SK-MEL-5 (cell line): Measurements from ENCODE around the gene KLHDC8A. TPM values are rescaled to one million over a fixed set of nuclear protein-coding genes. Genes with fewer than 3 reads are reported as not detected.

ENCODE experiments used
- DNase-seq: peaks from one replicate; pipeline ENCODE4 v3.0.0-alpha.2; 2016; ENCODE audit warnings: low read depth, low spot score
- in situ Hi-C: cut with HindIII; loops from 2 replicates; pipeline ENCODE4 v1.10.0; 2016; ENCODE audit warnings: low sequenced_read_pairs, high pct_unique_total_duplicates, low pct_unique_long_range_greater_than_20kb
- small RNA-seq, 2 experiments: library from RNA; depleted of rRNA; stranded (forward); fragments of <200 nt; gene quantifications; one replicate each; pipeline ENCODE3, GENCODE V24; 2014
- total RNA-seq: library from RNA; depleted of rRNA; stranded (reverse); fragments of >200 nt; shearing (Covaris generic); gene quantifications from 2 replicates; pipeline ENCODE4 v1.2.3, GENCODE V29; 2014; rRNA removed

Gene KLHDC8A
- total RNA-seq, 1 experiment from 2014 or later, result 0.85 TPM

GRCh38 chr1:205294175-205294917 lies 62.4 kb downstream of the KLHDC8A start:
- in situ Hi-C loops, result no loop called here
- DNase-seq, result peak; percentile 29

DNA sequence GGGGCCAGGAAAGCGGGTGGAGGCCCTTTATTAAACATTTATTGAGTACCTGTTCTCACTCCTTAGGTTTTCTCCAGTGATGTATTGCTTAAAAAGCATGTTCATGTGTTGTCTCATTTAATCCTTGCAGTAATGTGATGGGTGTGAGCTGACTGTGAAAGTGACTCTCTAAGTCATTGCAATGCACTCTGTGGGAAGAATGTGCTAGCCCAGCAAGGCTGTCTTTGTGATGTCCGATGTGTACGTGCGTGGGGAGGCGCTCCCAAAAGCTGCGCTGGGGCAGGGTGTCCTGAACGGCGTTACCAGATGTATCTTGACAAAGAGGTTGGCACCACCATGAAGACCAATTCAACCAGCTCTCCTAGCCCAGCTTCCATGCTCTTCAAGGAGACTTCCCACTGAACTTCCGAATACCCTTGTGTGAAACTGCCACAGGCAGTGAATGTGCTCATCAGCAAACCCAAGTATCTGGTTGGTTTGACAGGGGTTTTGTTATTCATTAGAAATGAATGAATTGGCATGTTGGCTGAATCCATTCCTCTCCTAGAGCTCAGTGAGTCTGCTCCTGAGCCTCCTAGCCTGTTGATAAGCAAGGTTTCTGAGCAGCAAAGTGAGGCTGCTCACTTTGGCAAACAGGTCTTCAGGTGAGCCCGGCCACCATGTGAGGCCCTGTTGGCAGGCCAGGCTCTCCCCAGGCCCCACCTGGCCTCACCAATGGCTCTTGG lies 63.2 kb downstream of the KLHDC8A start:
- no peak for DNase-seq
- in situ Hi-C loops, result no loop called here

GRCh38 chr1:205291596-205291995 lies 65.1 kb downstream of the KLHDC8A start:
- no peak for DNase-seq
- in situ Hi-C loops, result no loop called here

DNA sequence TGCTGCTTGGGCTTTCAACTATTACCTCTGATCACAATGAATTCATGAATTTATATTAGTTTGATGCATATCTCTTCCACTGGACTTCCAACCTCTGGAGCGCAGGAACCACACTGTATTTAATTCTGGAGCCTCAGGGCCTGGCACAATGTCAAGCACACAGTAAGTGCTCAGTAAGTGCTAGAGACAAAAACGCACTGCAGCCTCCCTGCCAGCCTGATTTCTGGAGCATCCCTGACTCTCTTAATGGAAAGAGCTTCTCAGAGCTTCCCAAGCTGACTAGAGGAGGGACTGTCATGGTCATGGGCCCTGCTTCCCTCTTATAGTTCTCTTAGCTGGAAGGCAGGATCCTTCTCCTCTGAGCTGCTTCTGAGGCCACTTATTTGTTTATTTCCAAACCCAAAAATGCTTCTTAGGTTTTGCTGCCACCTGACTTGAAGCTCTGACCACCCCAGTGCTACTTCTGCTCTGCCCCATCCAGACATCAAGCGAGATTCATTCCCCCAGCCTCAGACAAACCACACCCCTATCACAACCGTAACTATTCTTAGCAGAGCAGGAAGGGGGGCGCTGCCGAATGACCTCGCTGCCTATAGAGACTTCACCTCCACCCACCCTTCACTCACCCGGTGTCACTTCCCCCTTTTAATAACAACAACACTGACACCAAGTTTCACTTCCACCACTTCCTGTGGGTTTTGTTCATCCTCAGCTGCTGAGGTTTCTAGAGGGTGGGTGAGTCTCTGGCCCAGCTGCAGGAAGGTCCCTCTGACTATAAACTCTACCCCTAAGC lies 68.8 kb downstream of the KLHDC8A start:
- DNase-seq, result peak; percentile 27
- in situ Hi-C loops, result no loop called here

DNA sequence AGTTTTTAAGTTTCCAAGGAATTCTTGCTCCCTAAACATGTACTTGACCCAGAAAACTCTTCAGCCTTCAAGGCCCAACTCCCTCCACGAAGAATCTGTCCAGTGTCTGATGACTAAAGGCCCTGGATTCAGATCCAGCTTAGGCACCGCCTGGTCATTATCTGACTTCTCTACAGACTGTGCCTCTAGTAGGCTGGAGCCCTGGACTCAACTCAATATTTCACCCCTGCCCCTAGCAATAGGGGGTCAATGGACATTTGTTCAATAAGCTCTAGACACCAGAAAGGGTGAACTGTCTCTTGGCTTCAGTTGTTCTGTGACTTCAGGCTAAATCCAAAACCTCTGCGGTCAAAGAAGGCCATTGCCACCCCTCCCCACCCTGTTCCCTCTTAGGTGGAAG lies 69.6 kb downstream of the KLHDC8A start:
- in situ Hi-C loops, result no loop called here
- no peak for DNase-seq

DNA sequence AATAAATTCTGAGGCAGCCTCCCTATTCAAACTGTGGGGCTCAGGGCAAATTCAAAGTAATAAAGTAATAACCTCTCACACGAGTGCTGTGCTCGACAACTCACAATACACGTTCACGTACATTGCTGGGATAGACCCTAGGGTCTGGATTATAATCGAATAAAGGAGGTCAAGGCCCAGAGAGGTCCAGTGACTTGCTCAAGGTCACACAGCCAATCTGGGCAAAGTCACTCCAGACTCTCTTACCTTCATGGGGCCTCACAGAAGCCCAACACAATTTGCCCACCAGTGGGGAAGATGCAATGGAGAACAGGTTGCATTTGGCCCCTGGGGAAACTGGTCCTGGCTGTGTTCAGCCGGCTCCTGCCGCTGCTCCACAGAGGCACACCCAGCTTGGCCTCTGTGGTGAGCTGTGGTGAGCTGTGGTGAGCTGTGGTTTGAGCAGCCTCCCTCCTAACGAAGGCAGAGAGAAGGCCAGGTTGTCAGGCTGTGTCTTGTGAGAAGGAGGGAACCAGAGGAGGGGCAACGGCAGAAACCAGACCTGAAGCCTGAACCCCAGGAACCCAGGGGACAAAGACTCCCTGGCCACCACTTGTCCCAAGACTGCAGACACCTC lies 70.3 kb downstream of the KLHDC8A start:
- in situ Hi-C loops, result no loop called here
- no peak for DNase-seq

Small RNAs within 50 kb of the gene (small RNA-seq; reads per million reads assigned to genes)
- 0 to 0.19 reads per million in 2 experiments for gene SNRPGP10

Other genes starting within 250 kb of the KLHDC8A start
- gene RBBP5, start 234.9 kb downstream of the KLHDC8A start, total RNA-seq, result 19.7 and 20.1 TPM in 2 replicates
- 31.1 and 32.8 TPM in 2 replicates for gene DSTYK, start 145.2 kb downstream of the KLHDC8A start, total RNA-seq
- 22.1 and 26.5 TPM in 2 replicates for gene TMCC2, start 129.0 kb downstream of the KLHDC8A start, total RNA-seq
- 0.13 and 0.55 TPM in 2 replicates for gene NUAK2, start 35.2 kb downstream of the KLHDC8A start, total RNA-seq
- 0.72 and 1.6 TPM in 2 replicates for gene LEMD1, start 65.1 kb upstream of the KLHDC8A start, total RNA-seq
- gene BLACAT1, start 99.1 kb upstream of the KLHDC8A start, total RNA-seq, result 0.87 and 1.1 TPM in 2 replicates
- 2.4 and 2.7 TPM in 2 replicates for gene CDK18, start 147.7 kb upstream of the KLHDC8A start, total RNA-seq